Astrocyte of the cerebellum (primary cell): ENCODE measurements around the gene ADNP.

Source experiments
- DNase-seq: peaks from one replicate; pipeline ENCODE4 v3.0.0-alpha.2; 2011; ENCODE audit warnings: low read depth
- H3K4me3 ChIP-seq: 2 replicates; pipeline ENCODE4 v1.5.1; 2011; ENCODE audit warnings: mild to moderate bottlenecking, low read depth, low read length, moderate library complexity
- CTCF ChIP-seq: IDR thresholded peaks from 2 replicates; pipeline ENCODE4 v1.5.1; 2012; ENCODE audit warnings: low read length, low read depth, moderate library complexity, mild to moderate bottlenecking; ENCODE audit errors: missing control alignments
- in situ Hi-C: cut with HindIII; loops from 2 replicates; pipeline ENCODE4 v1.10.0; 2017; ENCODE audit warnings: low sequenced_read_pairs

The ADNP gene

GRCh38 chr20:50876816-50877215 is 54.4 kb downstream of the ADNP start:
- no peak overlapping the region for H3K4me3 ChIP-seq
- no peak for DNase-seq
- in situ Hi-C loops = no loop called here
- TF ChIP-seq CTCF = no peak

GRCh38 chr20:50876063-50876685 is 55.1 kb downstream of the ADNP start:
- no peak for DNase-seq
- no peak for TF ChIP-seq CTCF
- in situ Hi-C loops = no loop called here
- no peak overlapping the region for H3K4me3 ChIP-seq

- no peak overlapping the region for H3K4me3 ChIP-seq
- TF ChIP-seq CTCF = no peak
- in situ Hi-C loops = no loop called here
- no peak for DNase-seq
These were observed 56.2 kb downstream of the ADNP start for GRCh38 chr20:50874758-50875665.

GRCh38 chr20:50874111-50874757 is 57.0 kb downstream of the ADNP start:
- no peak for DNase-seq
- TF ChIP-seq CTCF = no peak
- no peak overlapping the region for H3K4me3 ChIP-seq
- in situ Hi-C loops = no loop called here

GRCh38 chr20:50873585-50873984 is 57.7 kb downstream of the ADNP start:
- DNase-seq = no peak
- no peak for TF ChIP-seq CTCF

GRCh38 chr20:50872560-50873425 is 58.4 kb downstream of the ADNP start:
- in situ Hi-C loops = no loop called here
- DNase-seq = no peak
- no peak overlapping the region for H3K4me3 ChIP-seq
- TF ChIP-seq CTCF = no peak

More at GRCh38 chr20:50873585-50873984, 57.7 kb downstream of the ADNP start:
- no peak overlapping the region for H3K4me3 ChIP-seq
- in situ Hi-C loops = no loop called here
